ENCODE results near the gene SGCE.

The SGCE gene

DNA sequence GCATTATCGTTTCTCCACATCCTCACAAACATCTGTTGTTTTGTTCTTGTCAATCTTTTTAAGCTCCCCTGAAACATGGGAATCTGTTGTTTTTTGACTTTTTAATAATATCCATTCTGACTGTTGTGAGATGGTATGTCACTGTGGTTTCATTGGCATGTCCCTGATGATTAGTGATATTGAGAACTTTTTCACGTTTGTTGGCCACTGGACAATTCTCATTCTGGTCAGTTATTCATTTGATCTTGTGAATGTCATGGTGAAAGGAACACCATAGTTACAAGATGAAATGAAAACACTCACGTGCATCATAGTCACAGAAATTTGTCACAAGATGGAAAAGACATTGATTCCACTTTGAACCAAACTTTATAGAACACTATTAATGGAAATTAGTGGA lies 20.5 kb upstream of the SGCE start:
- H3K27ac ChIP-seq (ENCODE audit: low read length), result no peak overlapping the region
- no peaks in the 10 kb centered on the region for H3K36me3 ChIP-seq (ENCODE audit: control insufficient read depth in 2 of 2, insufficient read depth in 2 of 2, low read length in 2 of 2)
- no peaks in the 10 kb centered on the region for H3K4me1 ChIP-seq (ENCODE audit: control insufficient read depth, insufficient read depth, low read length)
- H3K27me3 ChIP-seq (ENCODE audit: control insufficient read depth in 1 of 2, insufficient read depth in 2 of 2, low read length in 2 of 2), result no peaks in the 10 kb centered on the region
- H3K9me3 ChIP-seq (ENCODE audit: control insufficient read depth in 2 of 2, low read length in 2 of 2), result no peaks in the 10 kb centered on the region
- no peak overlapping the region for H3K4me3 ChIP-seq (ENCODE audit: low read length in 2 of 2)
- H3K9ac ChIP-seq (ENCODE audit: low read length in 2 of 2), result no peak overlapping the region

GRCh38 chr7:94675356-94675755 lies 19.4 kb upstream of the SGCE start:
- Histone ChIP-seq H3K9ac (ENCODE audit: low read length in 2 of 2) (no peak overlapping the region), H3K27ac (ENCODE audit: low read length) (no peak overlapping the region), H3K27me3 (ENCODE audit: control insufficient read depth in 1 of 2, insufficient read depth in 2 of 2, low read length in 2 of 2) (no peaks in the 10 kb centered on the region), H3K4me3 (ENCODE audit: low read length in 2 of 2) (no peak overlapping the region), H3K4me1 (ENCODE audit: control insufficient read depth, insufficient read depth, low read length) (no peaks in the 10 kb centered on the region), H3K36me3 (ENCODE audit: control insufficient read depth in 2 of 2, insufficient read depth in 2 of 2, low read length in 2 of 2) (no peaks in the 10 kb centered on the region), H3K9me3 (ENCODE audit: control insufficient read depth in 2 of 2, low read length in 2 of 2) (no peaks in the 10 kb centered on the region)

DNA sequence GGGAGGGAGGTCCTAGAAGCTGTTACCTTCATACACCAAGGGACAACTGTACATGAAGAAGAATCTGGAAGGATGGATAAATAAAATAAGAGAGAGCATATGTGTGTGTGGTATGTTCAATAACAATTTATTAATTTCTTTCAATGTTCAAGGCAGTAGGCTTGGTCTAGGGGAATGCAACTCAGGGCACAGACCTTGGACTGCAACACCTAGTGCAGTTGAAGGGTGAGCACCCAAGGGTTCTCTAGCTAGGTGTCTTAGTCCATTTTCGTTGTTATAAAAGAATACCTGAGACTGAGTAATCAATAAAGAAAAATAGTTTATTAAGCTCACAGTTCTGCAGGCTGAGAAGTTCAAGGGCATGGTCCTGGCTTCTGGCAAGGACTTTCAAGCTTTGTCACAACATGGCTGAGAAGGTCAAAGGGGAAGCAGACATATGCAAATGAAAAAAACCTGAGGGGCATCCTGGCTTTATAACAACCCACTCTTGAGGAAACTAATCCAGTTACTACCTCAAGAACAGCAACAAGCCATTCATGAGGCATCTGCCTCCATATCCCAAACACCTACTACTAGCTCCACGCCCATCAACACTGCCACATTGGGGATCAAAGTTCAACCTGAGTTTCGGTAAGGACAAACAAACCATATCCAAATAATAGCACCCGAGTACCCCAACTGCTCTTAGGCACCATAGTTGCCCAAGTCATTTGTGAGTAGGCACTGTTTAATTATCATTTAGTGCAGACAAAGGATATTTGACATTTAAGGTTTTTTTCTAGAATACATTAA lies 15.7 kb upstream of the SGCE start:
- H3K4me3 ChIP-seq (ENCODE audit: low read length in 2 of 2), result no peak overlapping the region
- no peaks in the 10 kb centered on the region for H3K27me3 ChIP-seq (ENCODE audit: control insufficient read depth in 1 of 2, insufficient read depth in 2 of 2, low read length in 2 of 2)
- no peaks in the 10 kb centered on the region for H3K4me1 ChIP-seq (ENCODE audit: control insufficient read depth, insufficient read depth, low read length)
- H3K9ac ChIP-seq (ENCODE audit: low read length in 2 of 2), result no peak overlapping the region
- H3K36me3 ChIP-seq (ENCODE audit: control insufficient read depth in 2 of 2, insufficient read depth in 2 of 2, low read length in 2 of 2), result no peaks in the 10 kb centered on the region
- H3K9me3 ChIP-seq (ENCODE audit: control insufficient read depth in 2 of 2, low read length in 2 of 2), result no peaks in the 10 kb centered on the region
- no peak overlapping the region for H3K27ac ChIP-seq (ENCODE audit: low read length)

- no peaks in the 10 kb centered on the region for H3K36me3 ChIP-seq (ENCODE audit: control insufficient read depth in 2 of 2, insufficient read depth in 2 of 2, low read length in 2 of 2)
- H3K9me3 ChIP-seq (ENCODE audit: control insufficient read depth in 2 of 2, low read length in 2 of 2), result no peaks in the 10 kb centered on the region
- no peak overlapping the region for H3K4me3 ChIP-seq (ENCODE audit: low read length in 2 of 2)
Observed at GRCh38 chr7:94669773-94670495, 14.0 kb upstream of the SGCE start.

DNA sequence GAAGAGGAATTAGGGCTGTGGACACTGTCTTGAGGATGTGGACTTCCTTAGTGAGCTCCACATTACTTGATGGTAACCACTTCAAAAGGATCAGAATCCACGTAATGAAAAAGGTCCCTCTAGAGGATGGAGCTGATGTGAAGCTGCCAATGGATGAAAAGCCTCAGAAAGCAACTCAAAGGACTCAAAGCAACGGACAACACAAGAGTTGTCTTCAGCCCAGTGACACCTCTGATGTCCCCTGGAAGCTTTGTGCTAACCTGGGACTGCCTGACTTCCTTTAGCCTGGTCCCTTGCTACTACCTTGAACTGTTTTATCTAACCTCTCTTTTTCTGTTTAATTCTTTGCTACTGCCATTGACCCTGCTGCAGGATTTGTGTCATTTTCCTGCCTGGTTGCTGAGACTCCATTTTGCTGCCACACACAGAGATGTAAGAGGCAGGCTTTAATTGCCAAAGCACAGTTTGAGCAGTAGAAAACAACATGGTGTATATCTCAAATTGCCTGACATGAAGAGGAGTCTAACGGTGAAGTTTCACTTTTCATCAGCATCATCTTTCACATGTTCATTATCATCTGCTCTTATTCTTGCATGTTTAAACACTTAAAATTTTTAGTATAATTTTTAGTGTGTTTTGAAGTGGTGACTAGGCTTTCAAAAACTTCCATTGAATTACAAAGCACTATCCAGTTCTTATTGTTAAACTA lies 11.1 kb upstream of the SGCE start:
- Histone ChIP-seq H3K9me3 (ENCODE audit: control insufficient read depth in 2 of 2, low read length in 2 of 2) (peaks cover 0 to 3% of the 10 kb centered on the region in 2 donors), H3K9ac (ENCODE audit: low read length in 2 of 2) (no peak overlapping the region), H3K36me3 (ENCODE audit: control insufficient read depth in 2 of 2, insufficient read depth in 2 of 2, low read length in 2 of 2) (no peaks in the 10 kb centered on the region), H3K27me3 (ENCODE audit: control insufficient read depth in 1 of 2, insufficient read depth in 2 of 2, low read length in 2 of 2) (no peaks in the 10 kb centered on the region), H3K27ac (ENCODE audit: low read length) (no peak overlapping the region), H3K4me1 (ENCODE audit: control insufficient read depth, insufficient read depth, low read length) (no peaks in the 10 kb centered on the region), H3K4me3 (ENCODE audit: low read length in 2 of 2) (no peak overlapping the region)

More at GRCh38 chr7:94669773-94670495, 14.0 kb upstream of the SGCE start:
- H3K27me3 ChIP-seq (ENCODE audit: control insufficient read depth in 1 of 2, insufficient read depth in 2 of 2, low read length in 2 of 2), result no peaks in the 10 kb centered on the region
- no peaks in the 10 kb centered on the region for H3K4me1 ChIP-seq (ENCODE audit: control insufficient read depth, insufficient read depth, low read length)
- H3K9ac ChIP-seq (ENCODE audit: low read length in 2 of 2), result no peak overlapping the region
- no peak overlapping the region for H3K27ac ChIP-seq (ENCODE audit: low read length)

- no peaks in the 10 kb centered on the region for H3K27me3 ChIP-seq (ENCODE audit: control insufficient read depth in 1 of 2, insufficient read depth in 2 of 2, low read length in 2 of 2)
- no peak overlapping the region for H3K4me3 ChIP-seq (ENCODE audit: low read length in 2 of 2)
- no peak overlapping the region for H3K27ac ChIP-seq (ENCODE audit: low read length)
- no peak overlapping the region for H3K9ac ChIP-seq (ENCODE audit: low read length in 2 of 2)
- H3K4me1 ChIP-seq (ENCODE audit: control insufficient read depth, insufficient read depth, low read length), result no peaks in the 10 kb centered on the region
- H3K36me3 ChIP-seq (ENCODE audit: control insufficient read depth in 2 of 2, insufficient read depth in 2 of 2, low read length in 2 of 2), result no peaks in the 10 kb centered on the region
- peaks cover 0 to 3% of the 10 kb centered on the region in 2 donors for H3K9me3 ChIP-seq (ENCODE audit: control insufficient read depth in 2 of 2, low read length in 2 of 2)
Observed at GRCh38 chr7:94665426-94665825, 9.5 kb upstream of the SGCE start.

- Histone ChIP-seq H3K9me3 (ENCODE audit: control insufficient read depth in 2 of 2, low read length in 2 of 2) (peaks cover 0 to 3% of the 10 kb centered on the region in 2 donors), H3K27me3 (ENCODE audit: control insufficient read depth in 1 of 2, insufficient read depth in 2 of 2, low read length in 2 of 2) (no peaks in the 10 kb centered on the region), H3K9ac (ENCODE audit: low read length in 2 of 2) (no peak overlapping the region), H3K27ac (ENCODE audit: low read length) (no peak overlapping the region), H3K4me3 (ENCODE audit: low read length in 2 of 2) (no peak overlapping the region), H3K4me1 (ENCODE audit: control insufficient read depth, insufficient read depth, low read length) (no peaks in the 10 kb centered on the region), H3K36me3 (ENCODE audit: control insufficient read depth in 2 of 2, insufficient read depth in 2 of 2, low read length in 2 of 2) (no peaks in the 10 kb centered on the region)
Observed at GRCh38 chr7:94664023-94664422, 8.1 kb upstream of the SGCE start.

- Histone ChIP-seq H3K36me3 (ENCODE audit: control insufficient read depth in 2 of 2, insufficient read depth in 2 of 2, low read length in 2 of 2) (no peaks in the 10 kb centered on the region), H3K4me3 (ENCODE audit: low read length in 2 of 2) (no peak overlapping the region), H3K4me1 (ENCODE audit: control insufficient read depth, insufficient read depth, low read length) (no peaks in the 10 kb centered on the region), H3K9ac (ENCODE audit: low read length in 2 of 2) (no peak overlapping the region), H3K27me3 (ENCODE audit: control insufficient read depth in 1 of 2, insufficient read depth in 2 of 2, low read length in 2 of 2) (no peaks in the 10 kb centered on the region), H3K27ac (ENCODE audit: low read length) (no peak overlapping the region), H3K9me3 (ENCODE audit: control insufficient read depth in 2 of 2, low read length in 2 of 2) (peaks cover 0 to 3% of the 10 kb centered on the region in 2 donors)
Observed at GRCh38 chr7:94662548-94662947, 6.6 kb upstream of the SGCE start.

DNA sequence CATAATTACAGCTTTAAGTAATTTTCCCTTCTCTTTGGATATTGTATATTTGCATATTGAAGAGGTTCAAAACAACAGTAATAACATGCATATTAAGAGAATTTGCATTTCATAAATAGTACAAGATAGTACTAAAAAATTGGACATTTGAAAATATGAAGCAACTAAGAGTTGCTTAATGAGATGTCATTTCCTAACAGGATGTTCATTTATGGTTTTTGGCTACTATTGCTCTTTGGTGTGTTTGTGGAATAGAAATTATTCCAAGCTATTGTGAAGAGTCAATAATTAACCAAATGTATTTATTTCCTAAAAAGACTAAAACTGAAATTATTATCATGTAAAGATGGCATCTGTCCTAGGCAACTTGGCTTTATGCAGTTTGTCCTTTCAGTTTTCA lies 4.1 kb upstream of the SGCE start:
- H3K9ac ChIP-seq (ENCODE audit: low read length in 2 of 2), result no peak overlapping the region
- no peak overlapping the region for H3K4me3 ChIP-seq (ENCODE audit: low read length in 2 of 2)
- H3K9me3 ChIP-seq (ENCODE audit: control insufficient read depth in 2 of 2, low read length in 2 of 2), result peaks cover 0 to 3% of the 10 kb centered on the region in 2 donors
- peaks cover 3% of the 10 kb centered on the region for H3K4me1 ChIP-seq (ENCODE audit: control insufficient read depth, insufficient read depth, low read length)
- H3K36me3 ChIP-seq (ENCODE audit: control insufficient read depth in 2 of 2, insufficient read depth in 2 of 2, low read length in 2 of 2), result no peaks in the 10 kb centered on the region
- H3K27me3 ChIP-seq (ENCODE audit: control insufficient read depth in 1 of 2, insufficient read depth in 2 of 2, low read length in 2 of 2), result no peaks in the 10 kb centered on the region
- H3K27ac ChIP-seq (ENCODE audit: low read length), result no peak overlapping the region

DNA sequence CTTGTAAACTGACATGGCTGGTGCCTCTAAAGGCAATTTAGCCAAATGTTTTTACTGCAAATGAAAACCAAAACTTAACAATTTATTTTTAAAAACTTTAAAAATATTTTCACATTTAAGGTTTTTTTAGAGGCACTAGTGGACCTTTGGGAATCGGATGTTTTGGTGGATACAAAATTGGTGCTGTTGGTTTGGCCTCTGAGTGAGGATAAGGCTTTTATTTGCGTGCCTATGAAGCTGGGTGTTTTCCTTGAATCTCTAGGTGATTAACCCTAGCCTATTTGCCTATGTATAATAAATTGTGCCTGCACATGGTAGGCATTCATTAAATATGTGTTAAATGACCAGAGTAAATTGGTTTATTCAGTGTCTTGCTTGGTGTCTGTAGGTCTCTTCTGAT lies 2.9 kb upstream of the SGCE start:
- Histone ChIP-seq H3K36me3 (ENCODE audit: control insufficient read depth in 2 of 2, insufficient read depth in 2 of 2, low read length in 2 of 2) (no peaks in the 10 kb centered on the region), H3K4me3 (ENCODE audit: low read length in 2 of 2) (peak overlapping the region in 1 of 2 donors; percentile 70), H3K9me3 (ENCODE audit: control insufficient read depth in 2 of 2, low read length in 2 of 2) (no peaks in the 10 kb centered on the region), H3K9ac (ENCODE audit: low read length in 2 of 2) (no peak overlapping the region), H3K27ac (ENCODE audit: low read length) (no peak overlapping the region), H3K4me1 (ENCODE audit: control insufficient read depth, insufficient read depth, low read length) (peaks cover 3% of the 10 kb centered on the region), H3K27me3 (ENCODE audit: control insufficient read depth in 1 of 2, insufficient read depth in 2 of 2, low read length in 2 of 2) (no peaks in the 10 kb centered on the region)

Data from stomach smooth muscle (tissue), 2 donors.